Osteoblast (primary cell): ENCODE data around the gene ZNF521. TPM values are rescaled to one million over a fixed set of nuclear protein-coding genes. Genes with fewer than 3 reads are reported as not detected.

ENCODE experiments used
- DNase-seq: peaks from one replicate; pipeline ENCODE4 v3.0.0; 2011; ENCODE audit warnings: low spot score, mixed read lengths; ENCODE audit not compliant: insufficient read length; ENCODE audit errors: missing footprints
- H2AFZ ChIP-seq: 2 replicates; pipeline ENCODE4 v1.6.0; 2011; ENCODE audit warnings: mild to moderate bottlenecking, low read length
- H3K27ac ChIP-seq: 2 replicates; pipeline ENCODE4 v1.5.1; 2011; ENCODE audit warnings: mild to moderate bottlenecking, low read depth, low read length, moderate library complexity
- H3K27me3 ChIP-seq: 2 replicates; pipeline ENCODE4 v1.6.0; 2012; ENCODE audit warnings: mild to moderate bottlenecking, control low read depth, inconsistent platforms, low read length, moderate library complexity; ENCODE audit not compliant: insufficient read depth
- H3K36me3 ChIP-seq: 2 replicates; pipeline ENCODE4 v1.5.1; 2011; ENCODE audit warnings: mild to moderate bottlenecking, low read length, control low read depth, moderate library complexity; ENCODE audit not compliant: insufficient read depth
- H3K4me1 ChIP-seq: 2 replicates; pipeline ENCODE4 v1.5.1; 2011; ENCODE audit warnings: mild to moderate bottlenecking, low read length, control low read depth, moderate library complexity; ENCODE audit not compliant: insufficient read depth
- H3K4me2 ChIP-seq: 2 replicates; pipeline ENCODE4 v1.6.0; 2011; ENCODE audit warnings: mild to moderate bottlenecking, low read length; ENCODE audit not compliant: insufficient read depth
- H3K4me3 ChIP-seq: fragments of 200-600 bp; sonication (generic); 3 replicates; pipeline ENCODE4 v1.5.1; 2012; ENCODE audit warnings: mild to moderate bottlenecking, low read length, inconsistent platforms; ENCODE audit not compliant: insufficient read depth
- H3K79me2 ChIP-seq: 2 replicates; pipeline ENCODE4 v1.6.0; 2012; ENCODE audit warnings: mild to moderate bottlenecking, low read length, control low read depth, inconsistent platforms; ENCODE audit not compliant: insufficient read depth
- H3K9me3 ChIP-seq: 2 replicates; pipeline ENCODE4 v1.5.1; 2011; ENCODE audit warnings: low read depth, low read length, control low read depth
- H4K20me1 ChIP-seq: 2 replicates; pipeline ENCODE4 v1.6.0; 2012; ENCODE audit warnings: mild to moderate bottlenecking, low read length, control low read depth; ENCODE audit not compliant: insufficient read depth
- CTCF ChIP-seq: IDR thresholded peaks from 2 replicates; pipeline ENCODE4 v1.5.1; 2011; ENCODE audit warnings: mild to moderate bottlenecking, low read depth, low read length, moderate library complexity; ENCODE audit errors: extremely low read depth
- total RNA-seq: library from RNA; depleted of rRNA; stranded (reverse); fragments of >200 nt; gene quantifications from 2 replicates; pipeline ENCODE4 v1.2.3, GENCODE V29; 2012

ZNF521 gene
- total RNA-seq, 1 donor: 27.5 TPM

- Histone ChIP-seq H3K4me1 (no peaks in the 10 kb centered on the region), H3K4me2 (no peak overlapping the region), H3K4me3 (no peak overlapping the region), H3K27ac (no peak overlapping the region), H4K20me1 (no peaks in the 10 kb centered on the region), H2AFZ (no peak overlapping the region), H3K9me3 (no peaks in the 10 kb centered on the region), H3K79me2 (no peaks in the 10 kb centered on the region), H3K27me3 (no peaks in the 10 kb centered on the region), H3K36me3 (no peaks in the 10 kb centered on the region)
- TF ChIP-seq CTCF: no peak
- DNase-seq: no peak
Observed at GRCh38 chr18:25186871-25187270, 165.1 kb downstream of the ZNF521 start.

- Histone ChIP-seq H3K27me3 (no peaks in the 10 kb centered on the region), H3K79me2 (no peaks in the 10 kb centered on the region), H3K4me2 (no peak overlapping the region), H3K9me3 (no peaks in the 10 kb centered on the region), H4K20me1 (no peaks in the 10 kb centered on the region), H3K36me3 (no peaks in the 10 kb centered on the region), H3K4me3 (no peak overlapping the region), H3K4me1 (no peaks in the 10 kb centered on the region), H2AFZ (no peak overlapping the region), H3K27ac (no peak overlapping the region)
- no peak for TF ChIP-seq CTCF
- no peak for DNase-seq
Observed at GRCh38 chr18:25181993-25182392, 170.0 kb downstream of the ZNF521 start.

GRCh38 chr18:25181581-25181980 is 170.4 kb downstream of the ZNF521 start:
- no peak for TF ChIP-seq CTCF
- no peaks in the 10 kb centered on the region for H3K27me3 ChIP-seq
- DNase-seq: no peak
- H2AFZ ChIP-seq: no peak overlapping the region
- no peaks in the 10 kb centered on the region for H3K4me1 ChIP-seq
- H3K4me3 ChIP-seq: no peak overlapping the region
- H4K20me1 ChIP-seq: no peaks in the 10 kb centered on the region
- no peak overlapping the region for H3K4me2 ChIP-seq
- H3K9me3 ChIP-seq: no peaks in the 10 kb centered on the region
- no peaks in the 10 kb centered on the region for H3K79me2 ChIP-seq
- no peaks in the 10 kb centered on the region for H3K36me3 ChIP-seq
- no peak overlapping the region for H3K27ac ChIP-seq

GRCh38 chr18:25180973-25181548 is 170.9 kb downstream of the ZNF521 start:
- Histone ChIP-seq H3K27ac (no peak overlapping the region), H2AFZ (no peak overlapping the region), H3K9me3 (no peaks in the 10 kb centered on the region), H3K4me2 (no peak overlapping the region), H3K27me3 (no peaks in the 10 kb centered on the region), H4K20me1 (no peaks in the 10 kb centered on the region), H3K79me2 (no peaks in the 10 kb centered on the region), H3K36me3 (no peaks in the 10 kb centered on the region), H3K4me1 (no peaks in the 10 kb centered on the region), H3K4me3 (no peak overlapping the region)
- no peak for TF ChIP-seq CTCF
- no peak for DNase-seq
